ENCODE results near the gene ARF3.

ARF3 gene

DNA sequence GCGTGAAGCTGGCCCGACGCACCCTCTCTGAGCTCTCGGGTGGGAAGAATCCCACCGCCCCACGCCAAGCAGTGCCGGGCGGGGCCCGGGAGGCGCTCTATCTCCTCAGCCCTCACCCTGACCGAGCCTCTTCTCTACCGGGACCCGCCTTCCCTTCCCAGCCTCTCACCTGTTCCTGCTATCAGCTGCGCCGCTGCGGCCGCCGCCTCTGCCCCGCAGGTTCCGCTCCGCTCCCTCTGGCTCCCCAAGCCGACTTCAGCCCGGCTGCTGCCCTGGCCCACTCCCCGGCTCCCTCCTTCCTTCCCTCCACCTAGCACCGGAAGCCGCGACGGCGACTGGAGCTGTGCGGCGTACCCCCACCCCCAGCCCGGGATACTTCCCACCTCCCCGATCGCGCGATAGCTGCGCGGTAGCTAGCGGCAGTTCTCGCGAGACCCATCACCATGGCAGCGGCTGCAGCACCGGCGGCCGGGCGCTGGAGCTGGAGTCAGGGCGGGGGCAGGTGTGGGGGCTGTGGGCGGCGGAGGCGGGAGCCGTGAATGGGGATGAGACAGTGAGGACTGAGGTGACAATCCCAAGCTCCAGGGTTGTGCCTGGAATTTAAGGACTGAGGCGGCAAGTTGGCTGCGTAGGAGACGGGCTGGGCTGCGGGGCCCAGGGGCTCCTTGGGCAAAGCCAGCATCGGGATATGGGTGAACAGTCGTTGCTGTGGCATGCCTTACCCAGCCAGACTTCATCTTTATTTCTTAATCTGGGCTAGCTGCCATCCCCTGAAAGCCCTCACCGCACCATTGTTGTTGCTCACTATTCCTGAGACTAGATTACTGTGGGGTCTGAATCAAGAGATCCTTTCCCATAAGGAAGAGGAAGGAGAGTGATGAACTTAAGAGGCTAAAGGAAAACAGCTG, at the start of gene ARF3:
Gene ARF3 (minus strand): TSS at position 347 of the 908 bp plus-strand sequence. CDS start 16,392 bp downstream, outside the sequence.
- peak; percentile 92 for DNase-seq (ENCODE audit: low spot score)

DNA sequence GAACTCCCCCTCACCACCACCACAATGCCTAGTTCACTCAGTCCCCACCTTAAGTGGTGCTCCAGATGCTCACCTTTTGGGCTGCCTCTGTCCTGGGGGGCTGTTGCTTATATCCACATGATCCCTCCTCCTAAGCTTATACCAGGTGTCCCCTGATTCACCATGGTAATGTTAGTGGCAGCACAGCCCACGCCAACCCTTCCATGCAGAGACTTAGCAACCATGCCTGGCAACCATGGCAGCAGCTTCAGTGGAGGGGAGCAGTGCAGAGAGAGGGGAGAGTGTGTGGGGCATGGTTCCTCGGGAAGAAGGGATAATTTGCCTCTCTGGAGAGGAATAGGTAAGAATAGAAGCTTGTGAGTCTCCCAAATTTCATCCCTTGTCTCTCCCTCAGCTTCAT, 43.1 kb upstream of the ARF3 start:
- peak; percentile 79 for DNase-seq (ENCODE audit: low spot score)

DNA sequence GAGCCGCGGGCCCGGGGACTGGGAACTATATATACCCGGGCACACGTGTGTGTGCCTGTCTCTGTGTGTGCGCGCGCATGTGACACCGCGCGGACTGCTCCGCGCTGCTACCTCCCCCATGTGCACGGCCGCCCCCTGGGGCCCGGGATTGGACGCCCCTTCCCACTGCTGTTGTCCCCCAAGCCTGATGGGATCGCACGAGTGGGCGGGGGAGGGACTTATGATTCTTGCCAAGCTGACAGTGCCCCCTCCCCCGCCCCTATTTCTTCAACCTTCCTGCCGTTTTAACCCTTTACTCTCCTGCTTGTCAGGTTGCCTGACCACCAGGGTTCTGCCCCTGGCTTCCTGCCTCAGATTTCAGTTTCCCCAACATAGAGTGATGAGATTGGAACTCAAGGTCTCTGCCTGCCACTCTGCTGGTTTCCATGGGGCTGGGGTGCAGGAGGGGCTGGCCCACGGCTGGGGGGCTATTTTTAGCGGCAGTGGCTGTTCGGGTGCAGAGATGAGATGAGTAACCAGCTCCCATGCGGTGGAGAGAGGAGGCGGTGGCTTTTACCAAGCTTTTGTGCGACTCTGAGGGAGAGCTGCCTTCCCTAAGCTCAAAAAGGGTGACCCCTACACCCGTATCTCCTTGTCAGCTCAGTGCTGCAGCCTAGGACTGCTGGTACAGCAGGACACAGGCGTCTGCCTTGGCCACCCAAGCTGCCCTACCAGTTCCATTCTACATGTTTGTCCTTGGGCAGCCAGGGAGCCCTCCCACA, 42.3 kb upstream of the ARF3 start, which contains the start of gene DDN:
Gene DDN (minus strand): TSS at position 5 of the 761 bp plus-strand sequence. CDS start 88 bp downstream, outside the sequence.
- peak; percentile 70 for DNase-seq (ENCODE audit: low spot score)

DNA sequence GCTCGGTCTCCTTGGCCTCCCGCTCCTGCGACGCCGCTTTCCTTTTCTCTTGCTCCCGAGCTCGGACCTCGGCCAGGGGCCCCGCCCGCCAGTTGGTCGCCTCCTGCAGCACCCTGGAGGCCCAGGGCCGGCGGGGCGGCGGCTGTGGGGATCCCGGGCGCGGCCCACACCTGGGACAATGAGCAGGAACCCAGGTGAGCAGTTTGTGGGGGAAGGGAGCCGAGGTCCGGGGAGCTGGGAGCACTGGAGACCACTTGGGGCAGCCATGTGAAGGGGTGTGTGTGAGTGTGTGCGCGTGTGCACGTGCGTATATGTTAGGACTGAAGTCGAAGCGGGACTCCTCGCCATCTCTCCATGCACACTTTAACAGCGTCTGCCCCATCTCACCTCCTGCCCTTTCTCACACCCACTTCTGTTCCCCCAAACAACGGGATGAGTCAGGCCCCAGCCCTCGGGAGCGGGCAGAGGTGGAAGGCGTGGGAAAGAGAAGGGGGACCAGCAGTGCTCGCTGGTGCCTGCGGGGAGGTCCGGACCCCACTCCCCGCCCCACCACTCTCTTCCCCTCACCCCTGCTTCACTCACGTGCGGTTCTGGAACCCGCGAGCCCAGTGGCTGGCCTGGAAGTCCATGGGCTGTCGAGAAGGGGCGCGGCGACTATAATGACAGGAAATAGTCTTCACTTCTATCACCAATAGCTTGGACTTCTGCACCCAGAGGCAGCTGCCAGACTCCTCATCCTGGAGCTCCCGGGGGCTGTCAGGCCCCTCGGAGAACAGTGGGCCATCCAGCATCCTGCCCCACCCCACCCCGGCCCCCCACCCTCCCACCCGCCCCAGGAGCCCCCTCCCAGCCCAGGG, 41.4 kb upstream of the ARF3 start:
- no peak for DNase-seq (ENCODE audit: low spot score)

DNA sequence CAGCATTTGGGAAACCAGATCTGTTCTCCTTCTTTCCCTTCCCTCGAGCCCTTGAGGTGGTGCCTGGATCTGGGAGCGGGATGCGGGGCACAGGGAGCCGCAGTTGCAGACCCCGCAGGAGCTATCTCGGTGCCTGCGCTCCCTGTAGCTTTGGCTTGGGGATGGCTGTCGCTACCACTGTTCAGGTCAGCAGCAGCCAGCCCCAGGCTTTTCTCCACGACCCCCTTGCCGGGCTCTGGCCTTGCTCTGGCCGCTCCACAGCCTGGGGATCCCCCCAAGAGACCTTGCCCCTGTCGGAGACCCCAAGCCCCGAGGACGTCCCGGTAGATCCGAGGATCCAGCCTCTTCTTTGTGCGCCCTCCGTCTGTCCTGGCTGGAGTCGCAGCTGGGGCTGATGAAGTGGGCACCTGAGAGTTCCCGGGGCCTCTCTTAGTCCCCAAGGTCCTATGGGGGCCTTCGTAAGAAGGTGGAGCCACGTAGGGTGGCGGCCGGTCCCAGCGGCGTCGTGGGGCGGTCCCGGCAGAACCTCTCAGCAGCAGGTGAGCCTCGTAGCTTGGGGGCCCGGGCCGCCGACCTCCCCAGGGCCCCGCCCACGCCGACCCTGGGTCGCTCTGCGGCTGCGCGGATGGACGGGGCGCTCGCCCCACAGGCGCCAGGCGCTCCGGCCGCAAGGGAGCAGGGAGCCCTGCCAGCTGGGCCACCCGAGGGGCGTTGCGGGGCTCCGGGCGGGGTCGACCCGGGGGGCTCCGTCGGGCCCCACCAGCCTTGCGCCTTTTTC, 40.6 kb upstream of the ARF3 start:
- DNase-seq (ENCODE audit: low spot score), result no peak

DNA sequence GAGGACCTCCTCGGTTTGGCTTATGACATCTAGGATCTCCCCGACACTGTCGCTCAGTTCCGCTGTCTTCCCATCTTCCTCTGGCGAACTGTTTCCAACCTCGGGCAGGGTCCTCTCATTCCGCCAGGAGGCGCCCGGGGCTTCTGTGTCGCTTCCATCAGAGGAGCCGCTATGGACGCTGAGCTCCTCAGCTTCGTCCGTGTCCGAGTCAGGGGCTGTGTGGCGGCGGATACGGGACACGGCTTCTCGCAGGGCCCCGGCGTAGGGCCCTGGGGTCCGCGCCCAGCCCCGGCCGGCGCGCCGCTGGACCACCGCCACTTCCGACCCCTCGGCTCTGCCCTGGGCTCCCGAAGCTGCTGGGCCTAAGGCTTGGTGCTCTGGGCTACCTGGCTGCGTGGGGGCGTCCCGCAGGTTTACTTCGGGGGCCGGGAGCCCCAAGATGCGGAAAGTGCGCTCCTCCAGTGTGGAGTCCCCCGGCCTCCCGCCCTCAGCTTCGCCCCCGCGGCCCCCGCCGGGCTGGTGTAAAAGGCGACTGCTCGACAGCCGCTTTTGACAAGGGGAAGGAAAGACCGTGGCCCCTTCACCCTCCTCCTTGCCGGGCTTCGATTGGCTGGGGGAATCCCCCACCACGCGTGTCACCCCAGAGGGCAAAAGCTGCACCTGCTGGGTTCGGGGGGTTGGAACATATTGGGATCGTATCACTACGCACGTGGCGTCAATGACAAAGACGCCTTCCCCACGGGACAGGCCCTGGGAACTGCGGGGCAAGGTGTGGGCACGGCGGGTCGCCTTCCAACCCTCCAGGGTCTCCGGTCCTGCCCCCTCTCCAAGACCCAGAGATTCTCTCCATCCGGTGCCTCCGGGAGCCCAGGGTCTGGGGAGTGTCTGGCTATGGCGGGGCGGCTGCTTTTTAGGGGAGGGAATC, 39.8 kb upstream of the ARF3 start:
- peak; percentile 70 for DNase-seq (ENCODE audit: low spot score)

DNA sequence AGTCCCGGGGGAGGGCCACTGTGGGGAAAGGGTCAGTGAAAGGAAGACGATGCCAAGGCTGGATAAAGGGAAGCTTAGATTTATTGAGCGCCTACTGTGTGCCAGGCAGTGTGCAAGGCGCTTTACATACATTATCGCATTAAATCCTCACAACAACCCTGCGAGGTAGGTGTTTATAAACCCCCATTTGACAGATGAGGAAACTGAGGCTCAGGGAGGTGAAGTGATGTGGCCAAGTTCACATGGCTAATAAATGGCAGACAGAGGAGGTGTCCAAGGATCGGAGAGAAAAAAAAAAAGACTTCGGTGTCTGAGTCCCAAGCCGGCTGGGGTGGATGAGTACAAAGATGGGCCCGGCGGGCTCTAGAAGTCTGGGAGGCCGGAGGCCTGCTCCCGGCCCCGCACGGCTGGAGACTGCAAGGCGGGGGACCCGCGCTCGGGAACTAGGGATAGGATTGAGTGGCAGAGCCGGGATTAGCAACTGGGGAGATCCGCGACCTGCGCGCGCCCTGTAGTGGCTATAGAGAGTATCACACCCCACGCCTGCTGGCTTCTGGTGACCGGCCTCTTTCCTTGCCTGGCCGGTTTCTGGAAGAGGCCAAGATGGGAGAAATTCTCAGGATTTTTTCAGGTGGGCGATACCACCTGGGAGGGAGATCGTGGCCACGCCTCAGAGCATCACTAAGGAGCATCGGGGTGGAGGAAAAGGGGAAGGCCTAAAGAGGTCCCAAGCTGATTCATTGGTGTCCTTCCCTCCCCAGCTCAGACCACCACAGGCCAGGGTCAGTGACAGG, 38.0 kb upstream of the ARF3 start:
- peak; percentile 71 for DNase-seq (ENCODE audit: low spot score)

DNA sequence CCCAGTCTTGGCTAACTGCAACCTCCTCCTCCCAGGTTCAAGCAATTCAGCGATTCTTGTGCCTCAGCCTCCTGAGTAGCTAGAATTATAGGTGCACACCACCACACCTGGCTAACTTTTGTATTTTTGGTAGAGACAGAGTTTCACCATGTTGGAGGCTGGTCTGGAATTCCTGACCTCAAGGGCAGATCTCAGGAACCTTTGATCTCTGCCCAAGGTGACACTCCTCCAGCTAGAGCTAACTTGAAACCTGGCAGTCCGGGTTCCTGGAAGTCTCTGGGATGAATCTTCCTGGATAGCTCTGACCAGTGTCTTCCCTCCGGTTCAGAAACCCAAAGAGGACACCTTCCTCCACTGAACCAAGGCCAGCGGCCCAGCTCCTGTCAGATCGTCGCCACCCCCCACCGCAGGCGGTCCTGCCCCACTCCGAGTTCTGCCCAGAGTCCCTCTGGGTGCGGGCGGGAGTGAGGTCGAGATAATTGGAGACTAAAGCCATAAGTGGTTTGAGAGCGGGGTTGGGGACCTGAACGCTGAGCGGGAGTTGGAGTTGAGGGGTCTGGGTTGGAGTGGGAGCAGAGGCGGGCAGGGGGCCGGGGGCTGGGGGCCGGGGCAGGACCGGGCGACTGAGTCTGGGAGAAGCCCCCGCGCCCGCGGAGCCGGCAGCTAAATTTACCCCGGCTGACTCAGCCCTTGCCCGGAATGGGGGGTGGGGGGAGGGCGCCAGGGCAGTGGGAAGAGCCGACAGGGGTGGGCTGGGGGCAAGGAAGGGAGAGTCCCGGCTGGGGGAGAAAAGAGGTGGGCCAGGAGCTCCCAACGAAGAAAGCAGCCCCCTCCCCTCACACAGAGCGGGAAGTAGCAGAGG, 37.2 kb upstream of the ARF3 start:
- no peak for DNase-seq (ENCODE audit: low spot score)

DNA sequence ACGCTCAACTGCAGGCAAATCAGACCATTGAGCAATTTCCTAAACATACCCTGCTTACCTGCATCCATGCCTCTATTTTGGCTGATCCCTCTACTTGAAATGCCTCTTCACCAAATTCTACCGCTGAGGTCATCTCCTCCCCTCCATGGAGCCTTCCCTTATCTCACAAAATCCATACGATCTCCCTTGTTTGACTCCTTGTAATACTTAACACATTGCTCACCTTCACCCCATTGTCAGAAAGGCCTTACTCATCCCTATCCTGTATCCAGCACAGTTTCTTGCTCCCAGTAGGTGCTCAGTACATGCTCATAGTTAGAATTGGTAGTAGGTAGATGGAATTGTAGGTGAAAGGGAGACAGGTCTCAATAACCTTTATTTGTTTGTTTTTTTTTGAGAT, 36.5 kb upstream of the ARF3 start:
- no peak for DNase-seq (ENCODE audit: low spot score)

DNA sequence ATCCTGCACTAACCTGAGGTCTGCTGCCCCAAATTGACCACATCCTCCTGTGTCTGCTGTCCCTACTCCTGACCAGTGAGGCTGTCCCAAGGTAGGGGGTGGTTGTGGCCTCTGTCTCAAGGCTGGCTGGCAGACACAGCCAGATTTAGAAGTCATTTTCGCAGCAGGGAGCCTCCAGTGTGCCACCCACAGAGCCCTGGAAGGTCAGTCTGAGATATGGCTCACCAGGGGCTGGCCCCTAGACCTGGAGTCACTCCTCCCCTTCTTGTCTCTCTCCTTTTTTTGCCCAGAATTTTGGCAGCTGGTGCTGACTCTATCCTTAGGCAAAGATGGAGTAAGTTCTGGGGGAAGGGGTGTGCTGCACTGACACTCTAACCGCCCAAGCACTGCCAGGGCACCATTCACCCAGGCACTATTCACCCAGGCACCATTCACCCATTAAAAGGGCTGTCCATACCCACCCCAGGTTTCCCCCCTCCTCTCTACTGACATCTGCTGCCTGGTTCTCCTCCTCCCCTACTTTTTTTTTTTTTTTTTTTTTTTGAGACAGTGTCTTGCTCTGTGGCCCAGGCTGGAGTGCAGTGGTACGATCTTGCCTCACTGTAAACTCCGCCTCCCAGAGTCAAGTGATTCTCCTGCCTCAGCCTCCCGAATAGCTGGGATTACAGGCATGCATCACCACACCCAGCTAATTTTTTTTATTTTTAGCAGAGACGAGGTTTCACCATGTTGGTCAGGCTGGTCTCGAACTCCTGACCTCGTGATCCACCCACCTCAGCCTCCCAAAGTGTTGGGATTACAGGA, 34.2 kb upstream of the ARF3 start:
- DNase-seq (ENCODE audit: low spot score), result no peak

DNA sequence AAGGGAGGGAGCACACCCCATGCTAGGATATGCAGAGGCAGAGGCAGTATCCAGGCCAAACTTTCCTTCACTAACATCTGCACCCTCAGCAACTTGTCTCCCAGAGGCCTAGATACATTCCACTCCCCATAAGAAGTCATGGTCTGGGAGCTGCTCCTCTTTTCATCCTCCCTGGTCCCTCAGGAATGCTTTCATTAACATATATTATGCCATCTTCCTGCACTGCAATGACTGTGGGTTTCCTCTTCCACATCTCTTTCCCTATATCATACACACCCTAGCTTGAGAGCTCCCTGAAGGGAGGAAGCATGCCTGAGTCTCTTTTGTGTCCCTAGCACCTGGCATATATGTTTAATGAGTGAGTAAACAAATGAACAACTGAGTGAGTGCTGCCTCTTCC, 33.3 kb upstream of the ARF3 start:
- DNase-seq (ENCODE audit: low spot score), result no peak

DNA sequence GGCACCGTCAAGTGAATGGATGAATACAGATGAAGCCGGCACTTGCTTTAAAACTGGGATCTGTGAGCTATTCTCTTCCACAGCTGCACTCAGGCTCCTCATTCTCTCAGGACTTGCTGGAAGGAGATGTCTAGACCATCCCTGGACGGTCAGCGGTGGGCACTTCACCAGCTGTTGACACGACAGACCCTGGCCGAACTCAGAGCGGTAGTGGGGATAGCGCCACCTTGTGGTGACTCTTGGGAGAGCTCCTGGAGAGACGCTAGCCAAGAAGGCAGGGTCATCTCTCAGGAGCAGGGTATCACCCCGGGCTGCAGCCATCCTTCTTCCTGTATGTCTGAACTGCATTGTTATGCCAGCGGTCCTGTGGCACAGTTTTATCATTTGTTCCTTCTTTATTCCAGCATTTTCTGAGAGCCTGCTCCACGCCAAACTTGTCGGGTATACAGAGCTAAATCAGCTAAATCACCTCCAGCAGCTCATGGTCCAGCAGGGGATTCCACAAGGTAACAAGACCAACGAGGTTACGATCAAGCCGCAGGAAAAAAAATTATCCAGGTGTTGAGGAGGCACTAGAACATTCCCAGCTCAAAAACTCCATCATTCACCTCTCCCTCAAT, 30.9 kb upstream of the ARF3 start:
- no peak for DNase-seq (ENCODE audit: low spot score)

DNA sequence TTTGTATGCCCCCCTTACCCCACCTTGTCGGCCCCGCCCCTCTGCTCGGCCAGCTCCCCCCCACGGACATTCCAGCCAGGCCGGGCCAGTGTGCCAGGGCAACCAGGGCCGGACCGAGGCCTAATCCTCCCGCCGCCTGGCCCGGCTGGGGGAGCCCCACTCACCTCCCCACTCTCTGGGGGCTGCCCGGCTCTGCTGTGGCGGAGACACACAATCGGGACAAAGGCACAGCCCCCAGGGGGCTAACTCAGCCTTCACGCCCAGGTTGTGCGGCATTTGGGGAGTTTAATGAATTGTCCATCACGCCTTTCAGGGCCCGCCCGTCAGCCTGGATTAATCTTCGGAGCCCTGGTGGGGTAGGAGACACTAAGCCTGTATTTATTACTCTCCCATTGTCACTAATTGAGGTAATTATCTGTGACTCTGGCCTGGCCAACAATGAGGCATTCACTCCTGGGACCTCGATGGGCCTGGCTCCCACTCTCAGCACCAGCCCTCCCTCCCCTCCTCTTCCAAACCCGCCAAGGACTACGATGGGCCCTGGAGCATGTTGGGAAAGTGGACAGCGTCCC, 29.5 kb upstream of the ARF3 start:
- DNase-seq (ENCODE audit: low spot score), result no peak

DNA sequence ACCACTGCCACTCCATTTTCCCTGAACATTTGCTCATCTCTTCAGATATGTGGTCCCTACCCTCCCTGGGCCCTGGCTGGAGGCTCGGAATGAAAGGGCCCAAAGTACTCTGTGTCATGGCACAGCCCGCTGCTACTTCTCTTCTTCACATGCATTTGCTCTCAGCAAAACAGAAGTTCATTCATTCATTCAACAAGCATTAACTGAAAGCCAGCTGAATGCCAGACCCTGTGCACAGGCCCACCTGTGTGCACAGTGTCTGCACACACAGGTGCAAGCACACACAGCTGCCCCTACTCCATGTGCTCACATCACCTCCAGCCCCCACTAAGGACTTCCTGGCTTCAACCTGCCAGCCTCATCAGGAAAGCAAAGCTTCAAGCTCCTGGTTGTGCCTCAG, 28.6 kb upstream of the ARF3 start:
- DNase-seq (ENCODE audit: low spot score), result no peak

DNA sequence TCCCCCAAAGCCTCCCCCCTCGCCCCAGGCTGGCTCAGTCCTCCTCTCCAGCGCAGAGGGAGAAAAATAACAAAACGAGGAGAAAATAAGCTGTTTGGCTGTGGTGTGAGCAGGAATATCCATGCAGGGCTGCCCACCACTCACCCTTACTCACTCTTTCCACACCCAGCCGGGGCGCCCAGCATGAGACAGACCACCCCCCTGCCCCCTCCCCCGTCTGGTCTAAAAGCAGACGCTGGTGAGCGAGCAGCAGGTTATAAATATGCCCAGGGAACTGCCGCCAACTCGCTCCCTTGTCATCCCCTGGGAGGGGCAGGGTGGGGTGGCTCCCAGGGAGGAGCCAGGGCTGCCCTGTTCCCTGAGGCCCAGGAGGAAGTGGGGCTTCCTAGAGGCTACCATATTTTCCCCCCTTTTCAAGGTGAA, 28.2 kb upstream of the ARF3 start:
- DNase-seq (ENCODE audit: low spot score), result no peak

DNA sequence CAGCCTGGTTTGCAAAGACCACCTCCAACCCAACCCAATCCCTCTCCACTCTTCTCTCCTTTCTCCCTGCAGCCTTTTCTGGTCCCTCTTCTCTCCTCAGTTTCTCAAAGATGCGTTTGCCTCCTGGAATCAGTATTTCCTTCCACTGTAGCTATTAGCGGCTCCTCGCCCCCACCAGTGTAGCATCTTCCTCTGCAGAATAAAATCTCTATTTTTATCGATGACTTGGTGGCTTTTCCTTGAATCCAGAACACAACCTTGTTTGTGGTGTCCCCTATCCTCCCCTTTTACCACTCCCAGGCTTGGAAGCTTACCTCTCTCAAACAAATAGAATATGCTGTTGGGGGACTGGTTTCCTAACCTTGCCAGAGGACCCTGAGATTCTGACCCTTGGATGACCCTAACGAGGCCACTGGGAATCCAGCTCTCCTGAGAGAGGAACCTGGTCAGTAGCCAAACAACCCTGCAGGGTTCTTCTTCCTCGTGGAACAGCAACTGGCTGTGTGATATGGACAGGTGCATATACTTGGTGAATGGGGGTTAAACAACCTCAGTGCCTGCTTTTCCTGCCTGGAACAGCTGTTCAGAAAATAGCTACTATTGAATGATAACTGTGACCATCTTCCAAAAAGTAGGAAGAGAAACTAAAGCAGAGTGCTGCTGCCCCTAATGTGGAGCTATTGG, 25.3 kb upstream of the ARF3 start:
- no peak for DNase-seq (ENCODE audit: low spot score)

Data from putamen (tissue), 1 donor.